ENCODE results near the gene ANXA3.

The ANXA3 gene

DNA sequence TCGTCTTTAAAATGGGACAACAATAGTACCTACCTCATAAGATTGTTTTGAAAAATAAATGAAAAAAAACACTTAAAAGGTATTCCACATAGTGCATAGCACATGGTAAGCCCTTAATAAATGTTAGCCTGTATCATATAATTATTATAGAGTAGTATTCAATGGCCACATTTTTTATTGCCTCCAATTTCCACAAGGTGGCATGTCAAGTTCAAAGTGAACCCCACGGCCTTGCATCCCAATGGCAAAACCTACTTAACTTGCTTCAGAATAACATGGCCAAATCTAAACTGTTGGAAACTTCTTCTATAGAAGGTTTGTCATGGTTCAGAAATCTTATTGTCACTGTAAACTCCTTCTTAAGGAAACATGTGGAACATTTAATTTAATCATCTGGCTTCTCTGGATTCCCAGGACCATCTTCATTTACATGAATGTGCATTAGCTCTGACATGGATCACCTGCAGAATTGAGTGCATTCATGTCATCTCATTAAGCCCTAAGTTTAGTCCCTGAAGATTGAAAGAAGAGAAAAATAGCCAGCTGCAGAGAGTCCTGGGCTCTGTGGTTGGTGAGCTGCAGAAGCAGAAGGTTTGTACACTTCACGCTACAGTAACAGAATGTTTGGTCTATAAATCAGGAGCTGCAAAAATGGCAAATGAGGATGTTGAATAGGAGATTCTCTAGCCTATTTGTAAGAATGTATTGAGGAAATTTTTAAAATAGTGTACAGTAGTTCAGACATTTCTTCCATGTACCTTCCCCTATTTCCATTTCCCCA, 61.0 kb downstream of the ANXA3 start:
- TF ChIP-seq, protein P1, sequence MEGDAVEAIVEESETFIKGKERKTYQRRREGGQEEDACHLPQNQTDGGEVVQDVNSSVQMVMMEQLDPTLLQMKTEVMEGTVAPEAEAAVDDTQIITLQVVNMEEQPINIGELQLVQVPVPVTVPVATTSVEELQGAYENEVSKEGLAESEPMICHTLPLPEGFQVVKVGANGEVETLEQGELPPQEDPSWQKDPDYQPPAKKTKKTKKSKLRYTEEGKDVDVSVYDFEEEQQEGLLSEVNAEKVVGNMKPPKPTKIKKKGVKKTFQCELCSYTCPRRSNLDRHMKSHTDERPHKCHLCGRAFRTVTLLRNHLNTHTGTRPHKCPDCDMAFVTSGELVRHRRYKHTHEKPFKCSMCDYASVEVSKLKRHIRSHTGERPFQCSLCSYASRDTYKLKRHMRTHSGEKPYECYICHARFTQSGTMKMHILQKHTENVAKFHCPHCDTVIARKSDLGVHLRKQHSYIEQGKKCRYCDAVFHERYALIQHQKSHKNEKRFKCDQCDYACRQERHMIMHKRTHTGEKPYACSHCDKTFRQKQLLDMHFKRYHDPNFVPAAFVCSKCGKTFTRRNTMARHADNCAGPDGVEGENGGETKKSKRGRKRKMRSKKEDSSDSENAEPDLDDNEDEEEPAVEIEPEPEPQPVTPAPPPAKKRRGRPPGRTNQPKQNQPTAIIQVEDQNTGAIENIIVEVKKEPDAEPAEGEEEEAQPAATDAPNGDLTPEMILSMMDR (IDR thresholded peaks at IDR 0.05), result peak; percentile 29
- Histone ChIP-seq H3K4me2 (ENCODE audit: low read length) (no peak overlapping the region), H3K36me3 (ENCODE audit: control insufficient read depth, insufficient read depth, low read length) (no peaks in the 10 kb centered on the region), H3K27ac (no peak overlapping the region), H3K79me2 (no peaks in the 10 kb centered on the region), H3K27me3 (ENCODE audit: control insufficient read depth, insufficient read depth, low read length) (no peaks in the 10 kb centered on the region), H2AFZ (no peak overlapping the region), H3K4me3 (ENCODE audit: low read depth, low read length) (no peak overlapping the region), H3K4me1 (no peaks in the 10 kb centered on the region), H3K9me3 (ENCODE audit: control insufficient read depth, low read length) (no peaks in the 10 kb centered on the region), H3K9ac (no peak overlapping the region)

DNA sequence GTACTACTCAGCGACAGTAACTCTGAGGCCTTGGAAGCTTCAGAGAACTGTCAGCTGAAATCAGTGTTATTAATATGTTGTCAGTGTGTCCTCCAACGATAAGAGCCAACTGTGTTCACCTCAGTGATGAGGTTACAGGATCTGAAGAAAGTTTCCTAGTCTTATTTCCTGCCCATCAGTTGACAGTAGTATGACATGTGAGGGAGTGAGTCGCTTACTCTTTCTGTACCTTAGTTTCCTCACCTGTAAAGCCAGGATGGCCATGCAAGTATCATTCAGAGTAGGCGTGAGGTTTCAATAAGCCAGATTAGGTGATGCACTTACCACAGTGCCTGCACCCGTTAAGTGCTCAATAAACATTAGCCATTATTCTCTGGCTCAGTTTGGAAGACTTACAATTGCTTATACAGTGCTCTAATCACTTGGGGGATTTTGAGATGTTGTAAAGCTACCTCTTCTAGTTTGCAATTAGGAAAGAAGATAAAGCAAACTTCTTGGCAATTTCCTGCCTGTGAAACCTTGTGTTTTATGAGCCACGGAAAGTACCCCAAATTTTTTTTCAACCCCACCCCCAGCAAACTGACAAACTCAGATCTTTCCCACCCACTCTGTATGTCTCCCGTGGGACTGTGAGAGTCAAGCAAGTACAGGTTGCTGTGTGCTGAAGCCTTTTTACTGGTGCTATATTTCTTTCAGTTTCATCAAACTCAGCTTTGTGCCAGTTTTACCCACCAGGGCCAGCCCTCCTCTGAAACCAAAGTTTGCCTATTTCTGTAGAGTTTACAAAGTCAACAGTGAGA, 62.2 kb downstream of the ANXA3 start:
- Histone ChIP-seq H3K9ac (no peak overlapping the region), H3K9me3 (ENCODE audit: control insufficient read depth, low read length) (no peaks in the 10 kb centered on the region), H3K36me3 (ENCODE audit: control insufficient read depth, insufficient read depth, low read length) (no peaks in the 10 kb centered on the region), H3K79me2 (no peaks in the 10 kb centered on the region), H3K27ac (no peak overlapping the region), H3K4me2 (ENCODE audit: low read length) (no peak overlapping the region), H2AFZ (no peak overlapping the region), H3K4me3 (ENCODE audit: low read depth, low read length) (no peak overlapping the region), H3K4me1 (no peaks in the 10 kb centered on the region), H3K27me3 (ENCODE audit: control insufficient read depth, insufficient read depth, low read length) (no peaks in the 10 kb centered on the region)
- TF ChIP-seq, protein P1 (IDR thresholded peaks at IDR 0.05), result no peak

DNA sequence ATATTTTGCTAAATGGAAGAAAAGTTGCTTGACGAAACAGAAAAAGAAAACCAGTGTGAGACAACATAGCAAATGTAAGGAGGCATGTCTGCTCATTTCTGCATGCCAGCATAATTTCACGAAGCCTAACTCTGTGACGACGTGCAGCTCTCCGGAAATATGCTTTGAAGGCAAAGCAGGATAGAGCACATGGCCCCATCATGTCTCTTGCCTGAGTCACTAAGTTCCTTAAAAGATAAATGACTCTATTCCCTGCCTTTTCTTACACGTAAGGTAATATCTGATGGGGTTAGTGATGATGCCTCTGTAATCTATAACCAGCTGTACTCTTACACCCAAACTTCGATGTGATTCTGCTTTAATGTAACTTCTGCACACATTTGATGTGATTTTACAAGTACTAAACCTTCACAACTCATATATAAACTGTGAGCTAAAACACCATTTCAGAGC, 64.5 kb downstream of the ANXA3 start:
- Histone ChIP-seq H3K4me3 (ENCODE audit: low read depth, low read length) (no peak overlapping the region), H2AFZ (no peak overlapping the region), H3K4me1 (no peaks in the 10 kb centered on the region), H3K9ac (no peak overlapping the region), H3K79me2 (no peaks in the 10 kb centered on the region), H3K36me3 (ENCODE audit: control insufficient read depth, insufficient read depth, low read length) (no peaks in the 10 kb centered on the region), H3K4me2 (ENCODE audit: low read length) (no peak overlapping the region), H3K27me3 (ENCODE audit: control insufficient read depth, insufficient read depth, low read length) (no peaks in the 10 kb centered on the region), H3K9me3 (ENCODE audit: control insufficient read depth, low read length) (no peaks in the 10 kb centered on the region), H3K27ac (no peak overlapping the region)
- TF ChIP-seq, protein P1 (IDR thresholded peaks at IDR 0.05), result no peak

DNA sequence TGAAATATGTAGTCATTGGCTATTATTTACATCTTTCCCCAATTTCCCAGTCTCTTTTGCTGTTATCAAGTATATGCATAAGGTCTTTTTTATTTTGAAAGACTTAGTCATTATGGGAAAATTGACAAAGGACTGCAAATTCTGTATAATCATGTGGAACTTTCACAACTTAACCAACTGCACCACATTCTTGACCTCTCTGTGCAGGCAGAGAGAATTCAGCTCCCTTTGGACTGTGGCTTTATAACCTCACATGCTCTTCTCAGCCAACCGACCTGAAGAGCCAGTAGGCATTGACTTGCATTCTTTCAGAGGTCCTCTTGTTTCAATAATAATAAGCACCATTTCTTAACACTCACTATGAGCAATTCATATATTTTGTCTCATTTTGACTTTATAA, 66.9 kb downstream of the ANXA3 start:
- TF ChIP-seq, protein P1 (IDR thresholded peaks at IDR 0.05), result no peak
- Histone ChIP-seq H3K9me3 (ENCODE audit: control insufficient read depth, low read length) (no peaks in the 10 kb centered on the region), H3K9ac (no peak overlapping the region), H3K27me3 (ENCODE audit: control insufficient read depth, insufficient read depth, low read length) (no peaks in the 10 kb centered on the region), H3K79me2 (no peaks in the 10 kb centered on the region), H2AFZ (no peak overlapping the region), H3K27ac (no peak overlapping the region), H3K4me1 (no peaks in the 10 kb centered on the region), H3K4me2 (ENCODE audit: low read length) (no peak overlapping the region), H3K36me3 (ENCODE audit: control insufficient read depth, insufficient read depth, low read length) (no peaks in the 10 kb centered on the region), H3K4me3 (ENCODE audit: low read depth, low read length) (no peak overlapping the region)

Measured in parathyroid adenoma (tissue), 2 donors.